HG03460 (cell line): Measurements from ENCODE around the gene HOXC5.

Experiments
- ATAC-seq: cut with Tn5 transposase; IDR thresholded peaks from one replicate; pipeline ENCODE4 v1.9.1; 2021; ENCODE audit not compliant: unreplicated experiment

Gene HOXC5

DNA sequence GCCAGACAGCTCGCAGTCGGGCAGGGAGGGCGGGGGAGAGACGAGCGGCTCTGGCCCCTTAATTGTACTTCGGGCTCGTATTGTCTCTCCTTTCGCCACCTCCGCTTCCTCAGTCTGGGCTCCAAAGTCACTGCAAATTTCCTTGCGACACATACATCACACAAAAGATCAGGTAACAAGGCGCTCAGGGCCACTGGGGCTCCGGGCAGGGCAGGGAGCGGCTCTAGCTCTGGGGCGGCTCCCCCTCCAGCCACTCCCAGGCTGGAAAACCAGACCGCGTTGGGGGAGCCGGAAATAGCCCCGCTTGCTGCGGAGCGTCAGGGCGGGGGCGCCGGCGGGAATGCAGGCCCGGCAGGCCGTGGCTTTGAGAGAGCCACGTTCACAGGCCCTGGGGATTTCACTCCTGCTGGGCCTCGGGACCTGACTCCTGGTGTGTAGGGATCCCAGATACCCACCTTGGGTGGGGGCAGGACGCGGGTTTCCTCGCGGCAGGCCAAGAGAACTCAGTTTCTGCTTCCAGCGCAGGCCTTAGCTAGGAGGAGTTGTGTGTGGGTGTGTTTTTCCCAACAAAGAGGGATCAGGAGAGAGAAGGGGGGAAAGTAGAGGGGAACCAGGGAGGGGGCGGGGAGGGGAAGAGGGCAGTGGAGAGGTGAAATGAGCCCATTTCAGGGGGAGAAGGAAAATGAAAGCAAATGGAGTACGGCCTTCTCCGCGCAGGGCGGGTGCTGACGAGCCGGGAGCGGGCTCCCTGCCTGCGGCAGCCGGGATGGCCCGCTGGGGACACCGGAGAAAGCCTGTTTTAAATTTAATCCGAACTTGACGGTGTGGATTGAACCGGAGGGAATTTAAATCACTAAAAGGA lies 37.2 kb upstream of the HOXC5 start:
- no peak for ATAC-seq

DNA sequence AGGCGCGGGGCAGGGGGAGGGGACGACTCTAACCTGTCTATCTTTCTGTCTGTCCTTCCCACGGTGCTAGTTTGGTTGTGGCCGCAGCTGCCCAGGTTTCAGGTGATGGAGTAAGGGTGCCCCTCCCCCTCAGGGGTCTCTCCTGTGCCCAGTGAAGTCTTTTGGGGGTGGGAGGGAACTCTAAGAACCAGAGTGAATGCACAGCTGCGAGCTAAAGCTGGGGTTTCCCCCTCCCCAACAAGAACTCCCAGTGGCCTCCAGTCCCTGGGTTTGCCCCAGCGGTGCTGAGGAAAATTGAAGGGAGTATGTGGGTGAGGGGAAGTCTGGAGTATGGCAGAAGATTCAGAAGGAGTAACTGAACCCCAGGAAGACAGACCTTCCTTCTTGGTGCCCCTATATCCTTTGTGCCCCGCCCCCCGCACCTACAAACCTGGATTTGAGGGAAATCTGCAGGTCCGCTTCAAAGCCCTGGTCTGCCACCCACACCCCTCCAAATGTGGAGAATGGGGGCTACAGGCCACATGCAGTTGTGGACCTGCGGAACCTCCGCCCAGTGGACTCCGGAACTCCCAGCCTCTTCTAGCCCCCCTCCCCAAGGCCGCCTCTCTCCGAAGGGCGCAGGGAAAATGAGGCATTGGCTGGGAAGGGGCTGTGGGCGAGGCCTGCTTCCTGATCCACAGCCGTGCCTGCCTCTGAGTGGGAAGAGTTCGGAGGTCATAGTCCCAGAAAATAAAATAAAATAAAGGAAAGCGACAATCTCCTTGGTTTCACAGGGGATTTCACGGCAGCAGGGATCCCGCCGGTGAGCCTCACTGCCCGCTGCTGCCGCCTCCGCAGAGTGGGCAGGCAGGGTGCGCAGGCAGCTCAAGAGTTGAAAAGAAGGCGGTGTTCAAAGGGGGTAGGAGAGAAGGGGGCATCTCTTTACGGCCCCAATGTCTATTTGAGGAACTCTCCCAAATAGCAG lies 36.3 kb upstream of the HOXC5 start:
- no peak for ATAC-seq

DNA sequence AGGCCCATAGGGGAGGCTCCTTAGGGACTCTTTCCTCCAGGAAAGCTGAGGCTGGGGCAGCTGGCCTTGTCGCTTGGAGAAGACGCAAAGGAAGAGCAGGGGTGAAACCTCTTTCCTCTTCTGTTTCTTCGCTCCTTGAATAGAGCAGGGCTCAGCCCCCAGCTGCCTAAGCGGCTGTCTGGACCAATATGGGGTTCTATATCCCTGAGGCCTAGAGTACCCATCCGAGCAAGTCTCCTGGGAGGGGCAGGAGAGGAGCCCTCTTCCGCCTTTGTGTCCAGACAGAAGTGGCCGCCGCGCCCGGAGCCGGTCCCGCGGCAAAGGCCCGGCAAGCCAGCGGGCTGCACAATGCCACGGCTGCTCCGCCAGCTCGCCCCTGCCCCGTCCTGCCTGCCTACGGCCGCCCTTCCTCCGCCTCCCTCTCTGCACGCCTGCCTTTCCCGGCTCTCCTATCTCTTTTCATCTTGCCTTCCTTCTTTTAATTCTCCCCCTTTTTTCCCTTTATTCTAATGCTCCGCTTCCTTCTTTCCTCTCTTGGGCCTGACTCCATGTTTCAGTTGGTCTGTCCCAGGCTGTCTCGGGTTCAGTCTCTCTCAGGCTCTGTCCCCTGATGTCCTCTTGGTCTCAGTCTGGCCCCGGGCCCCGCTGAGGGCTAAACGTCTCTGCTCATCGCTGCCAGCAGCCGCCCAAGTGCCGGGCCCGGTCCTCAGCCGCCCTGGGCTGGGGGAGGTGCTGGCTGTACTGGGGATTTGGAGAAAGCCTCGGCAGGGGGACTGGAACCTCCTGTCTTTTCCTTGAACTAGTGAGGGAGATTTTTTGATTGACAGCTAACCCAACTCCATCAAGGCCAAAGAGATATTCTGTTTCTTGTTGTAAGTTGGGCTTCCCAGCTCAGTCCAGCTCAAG lies 35.4 kb upstream of the HOXC5 start:
- no peak for ATAC-seq

DNA sequence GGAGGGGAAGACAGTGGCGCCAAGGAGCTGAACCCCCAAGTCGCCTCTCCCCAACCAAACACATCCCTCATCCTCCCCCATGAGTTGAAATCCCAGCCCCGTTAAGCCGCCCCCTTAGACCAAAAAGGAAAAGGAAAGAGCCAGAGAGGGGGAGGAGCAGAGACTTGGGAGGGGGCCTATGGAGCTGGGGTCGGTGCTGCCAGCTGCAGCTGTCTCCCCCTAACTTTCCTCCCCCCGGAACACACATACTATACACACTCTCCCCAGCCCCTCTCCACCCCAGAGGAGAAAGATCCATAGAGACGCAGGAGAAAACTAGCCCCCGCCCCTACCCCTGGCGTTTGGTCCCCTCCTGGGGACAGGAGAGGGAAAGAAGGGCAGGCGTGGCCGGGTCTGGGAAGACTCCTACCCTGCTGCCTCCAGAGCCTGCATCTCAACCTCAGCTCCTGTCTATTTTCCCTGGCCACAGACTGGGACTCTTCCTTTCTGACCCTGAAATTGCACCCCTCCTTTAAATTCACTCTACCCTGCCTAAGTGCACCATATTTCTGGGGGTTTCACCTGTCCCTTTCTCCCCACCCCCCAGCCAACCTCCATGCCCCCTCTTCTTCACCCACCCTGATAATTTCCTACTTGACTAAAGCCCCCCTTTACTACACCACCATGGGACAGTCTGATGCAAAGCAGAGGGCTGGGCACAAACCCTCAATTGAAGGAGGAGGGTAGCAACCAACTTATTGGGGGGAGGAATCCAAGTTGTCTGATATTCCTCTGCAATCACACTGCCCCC lies 34.5 kb upstream of the HOXC5 start:
- ATAC-seq = no peak

DNA sequence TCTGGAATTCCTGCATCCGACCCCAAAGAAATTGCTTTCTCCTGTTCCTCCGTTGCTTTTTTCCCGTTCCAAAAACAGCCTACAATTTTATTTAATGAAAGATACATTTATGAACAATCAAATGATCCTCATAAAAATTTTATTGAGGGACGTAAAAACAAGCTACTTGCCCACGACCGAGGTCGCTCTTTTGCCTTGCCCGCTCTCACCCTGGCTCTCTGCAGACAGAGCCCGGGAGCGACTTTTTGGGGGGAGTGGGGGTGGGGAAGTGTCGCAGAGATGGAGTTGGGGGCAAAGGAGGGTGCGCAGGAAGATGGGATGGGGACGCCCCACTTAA lies 34.0 kb upstream of the HOXC5 start:
- ATAC-seq = no peak

DNA sequence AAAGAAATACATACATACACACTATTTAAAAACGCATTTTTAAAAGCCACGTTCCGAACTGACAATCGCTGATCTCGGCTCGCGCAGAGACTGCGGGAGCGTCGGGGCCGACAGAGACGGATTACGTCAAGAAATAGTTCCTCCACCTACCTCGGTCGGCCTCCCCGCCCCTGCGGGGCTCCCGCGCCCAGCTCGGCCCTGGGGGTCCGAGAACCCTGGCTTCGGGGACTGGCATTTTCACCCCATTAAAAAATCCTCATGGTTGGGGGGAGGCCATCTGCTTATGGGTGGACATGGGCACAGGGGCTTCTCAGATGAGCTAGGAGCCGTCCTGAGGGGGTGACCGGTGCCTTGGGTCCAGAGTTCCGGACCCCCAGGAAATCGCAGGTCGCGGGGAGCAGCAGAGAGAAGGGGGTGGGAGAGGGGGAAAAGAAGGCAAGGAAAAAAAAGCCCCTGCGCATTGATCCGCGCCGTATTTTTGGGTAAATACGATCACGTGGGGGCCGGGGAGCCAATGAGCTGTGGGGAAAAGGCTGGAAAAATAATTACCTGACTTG lies 33.2 kb upstream of the HOXC5 start:
- ATAC-seq = no peak

DNA sequence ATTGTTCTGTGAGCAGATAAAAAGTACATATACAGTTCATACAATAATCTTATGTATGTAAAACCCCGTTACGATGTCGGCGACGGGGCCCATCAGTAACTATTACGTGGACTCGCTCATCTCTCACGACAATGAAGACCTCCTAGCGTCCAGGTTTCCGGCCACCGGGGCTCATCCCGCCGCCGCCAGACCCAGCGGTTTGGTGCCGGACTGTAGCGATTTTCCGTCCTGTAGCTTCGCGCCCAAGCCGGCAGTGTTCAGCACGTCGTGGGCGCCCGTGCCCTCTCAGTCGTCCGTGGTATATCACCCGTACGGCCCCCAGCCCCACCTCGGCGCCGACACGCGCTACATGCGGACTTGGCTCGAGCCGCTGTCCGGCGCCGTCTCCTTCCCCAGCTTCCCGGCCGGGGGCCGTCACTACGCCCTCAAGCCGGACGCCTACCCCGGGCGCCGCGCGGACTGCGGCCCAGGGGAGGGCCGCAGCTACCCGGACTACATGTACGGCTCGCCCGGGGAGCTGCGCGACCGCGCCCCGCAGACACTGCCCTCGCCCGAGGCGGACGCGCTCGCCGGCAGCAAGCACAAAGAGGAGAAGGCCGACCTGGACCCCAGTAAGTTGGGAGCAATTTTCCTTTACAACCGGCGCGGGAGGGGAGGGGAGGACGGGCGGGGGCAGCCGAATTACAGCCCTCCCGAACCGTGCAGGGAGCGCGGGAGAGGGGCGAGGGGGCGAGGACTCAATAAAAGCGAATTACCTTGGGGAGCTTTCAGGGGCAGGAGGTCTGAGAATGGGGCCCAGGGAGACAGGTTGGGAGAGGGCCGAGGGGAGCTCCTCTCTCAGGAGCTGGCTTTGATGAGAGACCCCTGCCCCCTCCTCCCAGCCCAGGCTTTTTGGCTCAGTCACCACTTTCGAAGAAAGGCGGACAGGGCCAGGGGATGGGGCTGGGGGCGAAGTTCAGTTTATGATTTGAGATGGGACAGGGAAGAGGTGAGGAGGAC lies 32.4 kb upstream of the HOXC5 start, which contains the start of gene HOXC9:
Gene HOXC9, plus strand, starts transcription at position 46 of the 999 bp plus-strand sequence. Its CDS starts 28 bp downstream, at position 74.
- no peak for ATAC-seq

DNA sequence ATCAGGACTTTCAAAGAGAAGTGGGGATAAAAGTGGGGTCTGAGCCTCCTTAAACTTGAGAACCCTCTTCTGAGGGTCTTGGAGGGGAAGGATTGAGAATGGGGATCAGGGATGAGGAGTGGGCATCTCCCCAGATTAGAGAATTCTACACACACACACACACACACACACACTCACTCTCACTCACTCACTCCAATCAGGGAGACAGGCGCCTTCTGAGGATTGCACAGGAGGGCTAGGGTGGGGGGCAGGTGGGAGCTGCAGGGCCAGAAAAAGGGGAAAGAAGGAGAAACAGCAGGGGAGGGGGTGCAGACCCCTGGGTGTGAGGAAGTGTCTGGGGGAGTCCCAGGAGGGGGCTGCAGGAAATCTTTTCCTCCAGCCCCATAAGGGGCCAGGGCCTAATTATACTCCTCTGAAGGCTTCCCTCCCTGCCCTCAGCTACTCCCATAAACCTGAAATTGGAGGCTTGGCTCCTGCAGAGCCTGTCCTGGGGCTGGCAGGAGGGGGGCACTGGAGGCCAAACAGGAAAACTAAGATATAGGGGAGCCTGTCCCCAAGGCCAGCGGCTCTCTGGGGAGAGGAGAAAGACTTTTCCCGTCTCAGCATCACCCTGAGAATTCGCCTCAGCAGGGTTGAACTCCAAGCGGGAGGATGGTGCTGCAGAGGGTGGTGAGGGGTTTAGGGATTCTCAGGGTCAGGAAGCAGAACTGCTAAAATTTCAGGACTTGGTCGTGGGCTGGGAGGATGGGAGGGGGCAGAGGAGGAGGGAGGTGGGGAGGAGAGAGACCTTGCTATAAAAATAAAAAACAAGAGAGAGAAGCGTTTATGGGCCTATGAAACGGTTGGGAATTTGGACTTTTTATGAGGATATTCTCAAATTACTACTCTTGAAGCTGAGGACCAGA lies 31.3 kb upstream of the HOXC5 start:
- ATAC-seq = no peak

DNA sequence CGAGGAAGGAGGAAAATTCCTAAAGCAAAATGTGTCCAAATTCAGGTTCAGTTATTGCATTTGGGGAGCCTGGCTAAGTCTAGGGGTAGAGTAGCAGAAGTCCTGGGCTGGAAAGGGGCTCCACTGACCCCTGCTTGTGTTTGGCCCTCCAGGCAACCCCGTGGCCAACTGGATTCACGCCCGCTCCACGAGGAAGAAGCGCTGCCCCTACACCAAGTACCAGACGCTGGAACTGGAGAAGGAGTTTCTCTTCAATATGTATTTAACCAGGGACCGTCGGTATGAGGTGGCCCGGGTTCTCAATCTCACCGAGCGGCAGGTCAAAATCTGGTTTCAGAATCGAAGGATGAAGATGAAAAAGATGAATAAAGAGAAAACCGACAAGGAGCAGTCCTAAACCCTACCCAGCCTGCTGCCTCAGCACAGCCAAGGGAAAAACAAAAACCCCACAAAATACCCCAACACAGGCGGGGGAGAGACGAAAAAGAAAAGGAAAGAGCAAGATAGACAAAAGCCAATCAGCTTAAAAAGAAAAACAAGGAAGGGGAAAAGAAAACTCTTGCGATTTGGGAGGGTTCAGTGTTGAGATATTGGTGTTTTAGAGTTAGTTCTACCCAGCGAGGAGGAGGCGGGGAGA lies 30.5 kb upstream of the HOXC5 start:
- ATAC-seq = no peak

DNA sequence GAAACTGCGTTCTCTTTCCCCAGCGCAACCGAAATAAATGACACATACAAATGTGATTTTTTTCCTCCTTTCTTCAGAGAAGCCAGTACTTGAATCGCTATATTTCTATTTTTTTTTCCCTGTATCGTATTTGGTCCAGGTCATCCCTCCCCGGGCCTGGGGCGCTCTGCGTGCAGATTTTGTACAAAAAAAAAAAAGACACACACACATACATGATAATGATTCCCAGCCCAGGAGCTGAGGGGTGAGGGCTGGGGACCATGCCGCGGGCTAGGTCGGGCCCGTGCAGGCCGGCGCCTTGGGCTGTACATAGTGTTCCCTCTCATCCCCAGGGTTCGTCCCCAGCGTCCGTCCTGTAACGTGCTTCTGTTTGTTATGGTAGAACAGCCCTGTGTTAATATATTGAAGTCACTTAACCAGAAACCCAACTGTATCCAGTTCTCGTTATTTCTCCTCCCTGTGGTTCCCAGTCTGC lies 29.9 kb upstream of the HOXC5 start:
- no peak for ATAC-seq

DNA sequence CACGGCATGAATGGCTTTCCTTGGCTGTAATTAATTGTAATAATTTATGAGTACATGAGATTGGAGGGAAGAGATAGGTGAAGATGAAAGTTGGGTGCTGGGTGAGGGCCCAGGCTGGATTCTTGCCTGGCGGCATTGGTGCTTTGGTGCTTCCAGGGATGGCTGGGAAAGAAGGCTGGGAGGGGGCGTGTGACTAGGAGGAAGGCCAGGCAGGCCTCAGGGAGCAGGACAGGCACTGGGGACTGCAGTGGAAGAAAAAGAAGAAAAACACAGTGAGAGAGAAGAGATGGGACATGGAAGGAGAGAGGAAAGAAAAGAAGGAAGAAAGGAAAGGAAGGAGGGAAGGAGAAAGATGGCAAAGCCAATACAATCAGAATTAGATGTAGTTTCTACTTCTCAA lies 29.2 kb upstream of the HOXC5 start:
- ATAC-seq = no peak

DNA sequence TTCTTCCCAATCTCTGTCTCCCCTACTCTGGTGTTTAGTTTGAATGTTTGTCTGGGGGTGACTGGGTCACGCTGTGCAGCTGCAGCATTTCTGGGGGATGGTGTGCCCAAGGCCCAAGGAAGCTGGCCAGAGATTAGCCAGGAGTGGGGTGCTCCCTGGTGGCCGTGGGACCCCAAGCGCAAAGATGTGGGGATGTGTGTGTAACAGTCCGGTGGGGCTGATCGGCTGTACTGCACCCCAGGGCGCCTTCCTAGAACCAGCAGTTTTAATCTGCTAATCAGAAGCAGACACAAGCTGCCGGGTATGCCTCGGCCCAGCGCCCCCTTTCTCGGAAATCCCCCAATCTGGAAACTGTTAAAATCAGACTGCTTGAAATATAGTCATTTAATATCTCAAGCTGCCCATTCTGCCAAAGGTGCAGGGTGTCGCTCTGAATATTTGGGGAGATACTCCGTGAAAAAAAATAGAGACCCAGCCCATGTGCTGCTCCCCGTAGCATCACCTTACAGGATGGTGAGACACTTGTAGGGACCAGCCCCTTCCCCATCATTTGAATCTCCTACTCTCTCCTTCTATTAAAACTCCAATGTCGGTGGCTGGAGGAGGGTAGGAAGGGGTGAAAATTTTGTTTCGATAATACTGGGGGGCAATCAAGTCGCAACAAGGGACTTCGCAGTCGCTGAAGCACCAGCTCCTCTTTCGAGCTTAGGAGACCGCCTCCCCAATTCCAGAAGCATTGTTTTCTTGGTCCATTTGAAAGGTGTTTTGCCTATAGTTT lies 28.6 kb upstream of the HOXC5 start:
- no peak for ATAC-seq

DNA sequence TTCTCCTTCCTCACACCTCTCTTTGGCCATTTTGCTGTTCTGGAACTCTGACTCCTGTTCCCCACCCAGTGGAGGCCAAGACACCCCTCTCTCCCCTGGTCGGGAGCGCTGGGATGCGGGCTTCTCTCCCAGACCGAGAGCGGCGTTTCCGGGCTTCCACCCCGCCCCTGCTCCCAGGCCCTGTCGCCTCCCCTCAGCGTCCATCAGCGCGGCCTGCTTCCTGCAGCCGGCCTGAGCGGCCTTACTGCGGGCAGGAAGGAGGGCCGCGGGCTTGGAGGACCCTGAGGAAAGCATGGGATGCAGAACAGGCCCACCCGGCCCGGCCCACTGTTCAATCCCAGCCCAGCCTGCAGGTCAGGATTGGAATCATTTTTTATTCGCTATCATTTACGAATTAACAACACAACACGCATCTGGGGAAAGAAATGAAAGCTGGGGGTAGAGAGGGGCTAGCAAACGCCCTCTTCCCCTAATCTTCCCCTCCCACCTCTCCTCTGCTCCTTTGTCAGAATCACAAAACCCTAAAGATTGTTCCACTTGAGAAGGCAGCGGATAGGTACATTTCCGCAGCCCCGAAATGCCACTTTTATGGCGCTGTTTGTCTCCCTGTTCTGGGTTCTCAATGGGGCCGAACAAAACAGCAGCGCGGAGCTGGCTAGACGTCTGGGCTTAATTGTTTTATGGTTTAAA lies 27.9 kb upstream of the HOXC5 start:
- no peak for ATAC-seq

DNA sequence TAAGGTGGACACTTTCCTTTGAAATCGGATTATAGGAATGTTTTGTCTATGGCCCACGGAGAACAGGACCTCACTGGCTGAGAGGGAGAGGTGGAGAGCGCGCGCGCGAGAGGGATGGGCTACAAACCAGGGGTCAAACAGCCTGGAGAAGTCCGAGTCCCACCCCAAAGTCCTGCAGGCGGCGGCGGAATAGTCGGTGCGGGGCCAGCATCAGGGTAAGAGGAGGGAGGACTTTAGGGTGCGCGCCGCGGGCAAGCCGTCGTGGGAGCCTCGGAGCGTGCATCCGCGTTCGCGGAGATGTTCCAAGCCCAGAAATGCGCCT lies 27.4 kb upstream of the HOXC5 start:
- ATAC-seq = no peak

DNA sequence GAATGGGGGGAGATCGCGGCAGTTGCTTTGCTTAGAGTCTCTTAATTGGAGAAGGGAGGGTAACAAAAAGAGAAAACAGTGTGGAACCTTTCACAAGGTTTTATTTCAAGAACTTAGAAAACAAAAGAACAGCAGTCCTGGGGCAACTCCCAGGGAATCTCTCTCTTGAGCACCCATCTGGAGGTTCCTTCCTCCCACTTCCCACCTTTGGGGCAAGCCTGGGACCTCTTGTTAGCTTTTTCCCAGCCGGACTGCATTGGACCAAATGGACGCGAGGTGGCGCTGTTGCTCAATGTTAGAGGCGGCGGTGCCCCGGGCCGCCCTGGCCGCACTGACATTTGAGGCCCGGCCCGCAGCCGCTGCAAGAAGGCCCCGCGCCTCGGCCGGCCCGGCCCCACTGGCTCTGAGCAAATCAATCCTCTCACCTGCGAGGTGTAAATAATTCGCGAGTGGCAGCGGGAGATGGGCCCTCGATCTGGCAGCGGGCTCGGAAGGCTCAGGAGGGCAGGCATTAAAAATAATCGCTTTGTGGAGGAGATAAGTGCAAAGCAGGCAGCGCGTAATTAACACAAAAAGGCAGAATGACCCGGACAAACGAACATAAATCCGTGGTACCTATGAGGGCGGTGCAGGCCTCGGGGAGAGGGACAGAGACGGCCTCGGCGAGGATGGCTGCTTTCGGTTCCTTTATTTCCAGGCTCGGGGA lies 26.8 kb upstream of the HOXC5 start:
- ATAC-seq = no peak
